ENCODE measurements around the gene TMEM50B.

TMEM50B gene

GRCh38 chr21:33411949-33412430 is 67.8 kb downstream of the TMEM50B start:
- H3K9me3 ChIP-seq (ENCODE audit: low read length), result no peaks in the 10 kb centered on the region
- peaks cover 77% of the 10 kb centered on the region for H3K79me2 ChIP-seq (ENCODE audit: insufficient read depth, low read length)
- H3K36me3 ChIP-seq (ENCODE audit: insufficient read depth, low read length), result peaks cover 66% of the 10 kb centered on the region
- H4K20me1 ChIP-seq (ENCODE audit: insufficient read depth, low read length), result peaks cover 5% of the 10 kb centered on the region; the same call in 1 of the 2 replicates
- H3K27ac ChIP-seq (ENCODE audit: low read depth, low read length, poor library complexity, severe bottlenecking), result no peak overlapping the region
- no peak overlapping the region for H2AFZ ChIP-seq (ENCODE audit: low read length)
- no peak overlapping the region for H3K9ac ChIP-seq (ENCODE audit: low read length)
- no peaks in the 10 kb centered on the region for H3F3A ChIP-seq (ENCODE audit: insufficient read depth, low read length)
- no peaks in the 10 kb centered on the region for H3K27me3 ChIP-seq (ENCODE audit: insufficient read depth, low read length)
- TF ChIP-seq EZH2 (IDR thresholded peaks at IDR 0.05; ENCODE audit: borderline replicate concordance, low read length) (no peak), CTCF (IDR thresholded peaks at IDR 0.05; ENCODE audit: low read length) (no peak)
- peaks cover 26% of the 10 kb centered on the region for H3K4me1 ChIP-seq (ENCODE audit: insufficient read depth, low read length, severe bottlenecking)
- H3K9me2 ChIP-seq (ENCODE audit: low read depth, low read length), result no peaks in the 10 kb centered on the region
- H3K4me3 ChIP-seq (ENCODE audit: low read depth, low read length, poor library complexity, severe bottlenecking), result no peak overlapping the region
- H3K4me2 ChIP-seq (ENCODE audit: low read length), result peak overlapping the region; percentile 17; the same call in 1 of the 2 replicates

GRCh38 chr21:33406493-33406892 is 73.3 kb downstream of the TMEM50B start:
- peak overlapping the region; percentile 98 for H3K4me3 ChIP-seq (ENCODE audit: low read depth, low read length, poor library complexity, severe bottlenecking)
- H3K27ac ChIP-seq (ENCODE audit: low read depth, low read length, poor library complexity, severe bottlenecking), result peak overlapping the region; percentile 94
- peaks cover 35% of the 10 kb centered on the region for H3K36me3 ChIP-seq (ENCODE audit: insufficient read depth, low read length)
- H3K9ac ChIP-seq (ENCODE audit: low read length), result peak overlapping the region; percentile 100; the same call in 1 of the 2 replicates
- no peak overlapping the region for H2AFZ ChIP-seq (ENCODE audit: low read length)
- H3F3A ChIP-seq (ENCODE audit: insufficient read depth, low read length), result no peaks in the 10 kb centered on the region
- H3K27me3 ChIP-seq (ENCODE audit: insufficient read depth, low read length), result no peaks in the 10 kb centered on the region
- H3K79me2 ChIP-seq (ENCODE audit: insufficient read depth, low read length), result peaks cover 73% of the 10 kb centered on the region
- peak overlapping the region; percentile 100 for H3K4me2 ChIP-seq (ENCODE audit: low read length)
- H3K9me2 ChIP-seq (ENCODE audit: low read depth, low read length), result no peaks in the 10 kb centered on the region
- no peaks in the 10 kb centered on the region for H3K9me3 ChIP-seq (ENCODE audit: low read length)
- no peak for TF ChIP-seq CTCF (IDR thresholded peaks at IDR 0.05; ENCODE audit: low read length)
- no peak for TF ChIP-seq EZH2 (IDR thresholded peaks at IDR 0.05; ENCODE audit: borderline replicate concordance, low read length)
- peaks cover 44% of the 10 kb centered on the region for H3K4me1 ChIP-seq (ENCODE audit: insufficient read depth, low read length, severe bottlenecking)
- H4K20me1 ChIP-seq (ENCODE audit: insufficient read depth, low read length), result no peaks in the 10 kb centered on the region

- TF ChIP-seq EZH2 (IDR thresholded peaks at IDR 0.05; ENCODE audit: borderline replicate concordance, low read length) (no peak), CTCF (IDR thresholded peaks at IDR 0.05; ENCODE audit: low read length) (no peak)
- Histone ChIP-seq H3K79me2 (ENCODE audit: insufficient read depth, low read length) (peaks cover 53% of the 10 kb centered on the region), H3K27me3 (ENCODE audit: insufficient read depth, low read length) (no peaks in the 10 kb centered on the region), H3K9me3 (ENCODE audit: low read length) (no peaks in the 10 kb centered on the region), H3K36me3 (ENCODE audit: insufficient read depth, low read length) (peaks cover 20% of the 10 kb centered on the region; the same call in 1 of the 2 replicates), H3K4me1 (ENCODE audit: insufficient read depth, low read length, severe bottlenecking) (peaks cover 48% of the 10 kb centered on the region), H3K4me2 (ENCODE audit: low read length) (peak overlapping the region; percentile 100), H3K4me3 (ENCODE audit: low read depth, low read length, poor library complexity, severe bottlenecking) (peak overlapping the region; percentile 98), H3F3A (ENCODE audit: insufficient read depth, low read length) (no peaks in the 10 kb centered on the region; the same call in 1 of the 2 replicates), H2AFZ (ENCODE audit: low read length) (no peak overlapping the region), H4K20me1 (ENCODE audit: insufficient read depth, low read length) (no peaks in the 10 kb centered on the region), H3K9me2 (ENCODE audit: low read depth, low read length) (no peaks in the 10 kb centered on the region), H3K9ac (ENCODE audit: low read length) (peak overlapping the region; percentile 100), H3K27ac (ENCODE audit: low read depth, low read length, poor library complexity, severe bottlenecking) (peak overlapping the region; percentile 94)
These were observed 75.8 kb downstream of the TMEM50B start for GRCh38 chr21:33403786-33404585.

All from OCI-LY1 (cell line).